IMR-90 (cell line): ENCODE data around the gene BNIP2. TPM values are rescaled to one million over a fixed set of nuclear protein-coding genes. Genes with fewer than 3 reads are reported as not detected.
A peak's percentile ranks its signal among the peaks of the same experiment; 100 is the strongest.

Experiments used
- ATAC-seq: fragments of 200-7000 bp; cut with Tn5 transposase; 2 replicates; pipeline ENCODE4 v1.9.1; 2020; ENCODE audit warnings: low read depth, mild to moderate bottlenecking, moderate library complexity
- BruUV-seq: library from RNA; stranded (reverse); fragments of 400-500 nt; replicated peaks from 2 replicates; lab custom pipeline; 2021; lab: Mats Ljungman, UMichigan
- CTCF ChIA-PET: fragments of 300-600 bp; formaldehyde crosslinking; extraction: SDS; loops from one replicate; lab custom pipeline; 2021; ENCODE audit warnings: antibody characterized with exemption; lab: Yijun Ruan, JAX
- POLR2A ChIA-PET: fragments of 300-600 bp; sonication (Branson Sonifier 250); formaldehyde crosslinking; loops from one replicate; lab custom pipeline; 2022; ENCODE audit warnings: antibody characterized with exemption; ENCODE audit not compliant: unreplicated experiment; lab: Charles Lee
- DNase-seq: peaks from one replicate; pipeline ENCODE4 v3.0.0; 2013
- H2AFZ ChIP-seq: replicated peaks from 2 replicates; pipeline ENCODE3; 2013; ENCODE audit warnings: low read length, mild to moderate bottlenecking; ENCODE audit not compliant: poor library complexity
- H2AK5ac ChIP-seq: 2 replicates; pipeline ENCODE4 v1.6.1; 2013; ENCODE audit warnings: low read depth, low read length, inconsistent platforms
- H2AK9ac ChIP-seq: replicated peaks from 2 replicates; pipeline ENCODE3; 2013; ENCODE audit warnings: mild to moderate bottlenecking, low read depth, low read length, moderate library complexity; ENCODE audit not compliant: poor library complexity
- H2BK120ac ChIP-seq: 2 replicates; pipeline ENCODE4 v1.6.1; 2013; ENCODE audit warnings: low read depth, low read length, inconsistent platforms
- H2BK15ac ChIP-seq: 3 replicates; pipeline ENCODE4 v1.6.1; 2013; ENCODE audit warnings: low read depth, low read length, inconsistent platforms
- H2BK20ac ChIP-seq: 2 replicates; pipeline ENCODE4 v1.6.1; 2013; ENCODE audit warnings: low read depth, mild to moderate bottlenecking, inconsistent platforms, low read length, moderate library complexity
- H2BK5ac ChIP-seq: 2 replicates; pipeline ENCODE4 v1.6.1; 2013; ENCODE audit warnings: mild to moderate bottlenecking, low read depth, low read length, inconsistent platforms; ENCODE audit not compliant: poor library complexity, severe bottlenecking
- H3K14ac ChIP-seq: replicated peaks from 2 replicates; pipeline ENCODE4 v1.6.1; 2013; ENCODE audit warnings: low read depth, low read length, inconsistent platforms
- H3K18ac ChIP-seq: 2 replicates; pipeline ENCODE4 v1.6.1; 2013; ENCODE audit warnings: low read depth, low read length, control low read depth
- H3K23ac ChIP-seq: 2 replicates; pipeline ENCODE4 v1.6.1; 2013; ENCODE audit warnings: low read depth, low read length, inconsistent platforms
- H3K27ac ChIP-seq: 2 replicates; pipeline ENCODE4 v1.5.1; 2013; ENCODE audit warnings: mild to moderate bottlenecking, control low read depth, low read length; ENCODE audit not compliant: insufficient read depth
- H3K27me3 ChIP-seq: 2 replicates; pipeline ENCODE4 v1.6.1; 2013; ENCODE audit warnings: low read length; ENCODE audit not compliant: control insufficient read depth, insufficient read depth
- H3K36me3 ChIP-seq: 2 replicates; pipeline ENCODE4 v1.6.1; 2013; ENCODE audit warnings: low read length, mixed read lengths; ENCODE audit not compliant: control insufficient read depth, insufficient read depth
- H3K4ac ChIP-seq: 2 replicates; pipeline ENCODE4 v1.6.1; 2013; ENCODE audit warnings: low read depth, low read length, inconsistent platforms
- H3K4me1 ChIP-seq: 2 replicates; pipeline ENCODE4 v1.6.1; 2013; ENCODE audit warnings: low read length, mixed read lengths; ENCODE audit not compliant: control insufficient read depth, insufficient read depth
- H3K4me2 ChIP-seq: 2 replicates; pipeline ENCODE4 v1.6.1; 2013; ENCODE audit warnings: low read depth, mild to moderate bottlenecking, control low read depth, low read length, moderate library complexity
- H3K4me3 ChIP-seq: 2 replicates; pipeline ENCODE4 v1.5.1; 2013; ENCODE audit warnings: low read depth, mild to moderate bottlenecking, control low read depth, low read length, moderate library complexity; ENCODE audit not compliant: insufficient read depth
- H3K56ac ChIP-seq: 2 replicates; pipeline ENCODE4 v1.6.1; 2013; ENCODE audit warnings: low read length, inconsistent platforms; ENCODE audit not compliant: insufficient read depth; ENCODE audit errors: extremely low read depth
- H3K79me1 ChIP-seq, 2 experiments: 2 replicates each; pipeline ENCODE4 v1.6.1; 2013; ENCODE audit warnings: low read length in 2 of 2, inconsistent platforms in 1 of 2, low read depth in 1 of 2
- H3K9ac ChIP-seq: 2 replicates; pipeline ENCODE4 v1.6.1; 2013; ENCODE audit warnings: low read depth, low read length, control low read depth
- H3K9me1 ChIP-seq: 2 replicates; pipeline ENCODE4 v1.6.1; 2013; ENCODE audit warnings: low read length, inconsistent platforms; ENCODE audit not compliant: insufficient read depth
- H3K9me3 ChIP-seq: 2 replicates; pipeline ENCODE4 v1.6.1; 2013; ENCODE audit warnings: low read length; ENCODE audit not compliant: control insufficient read depth, insufficient read depth
- H4K20me1 ChIP-seq: 2 replicates; pipeline ENCODE4 v1.6.1; 2013; ENCODE audit warnings: low read length, inconsistent platforms; ENCODE audit not compliant: insufficient read depth
- H4K5ac ChIP-seq: 2 replicates; pipeline ENCODE4 v1.6.1; 2013; ENCODE audit warnings: mild to moderate bottlenecking, low read depth, low read length, control low read depth
- H4K8ac ChIP-seq, 2 experiments: 2 replicates each; pipeline ENCODE4 v1.6.1; 2013; ENCODE audit warnings: low read depth in 2 of 2, low read length in 2 of 2, control low read depth in 1 of 2, inconsistent platforms in 1 of 2
- H4K91ac ChIP-seq: 2 replicates; pipeline ENCODE4 v1.6.1; 2013; ENCODE audit warnings: low read depth, low read length, inconsistent platforms; ENCODE audit not compliant: insufficient read depth
- BHLHE40 ChIP-seq: fragments of 150-350 bp; IDR thresholded peaks from 2 replicates; pipeline ENCODE4 v1.6.1; 2016; ENCODE audit warnings: mild to moderate bottlenecking, low read depth, low read length
- MXI1 ChIP-seq: IDR thresholded peaks from 2 replicates; pipeline ENCODE4 v1.6.1; 2012; ENCODE audit warnings: low read depth, mild to moderate bottlenecking, low read length, moderate library complexity, borderline replicate concordance
- POLR2A ChIP-seq: IDR thresholded peaks from 2 replicates; pipeline ENCODE4 v1.6.1; 2012; ENCODE audit warnings: mild to moderate bottlenecking, low read depth, low read length
- RFX5 ChIP-seq: IDR thresholded peaks from 2 replicates; pipeline ENCODE4 v1.8.0; 2012; ENCODE audit warnings: low read depth, mild to moderate bottlenecking, low read length, moderate library complexity
- SMC3 ChIP-seq: fragments of 150-350 bp; IDR thresholded peaks from 2 replicates; pipeline ENCODE4 v1.6.1; 2016; ENCODE audit warnings: low read depth, mild to moderate bottlenecking, antibody characterized with exemption, low read length, moderate library complexity
- WGBS, 2 experiments: methylation state at CpG; one replicate each; pipeline versions ENCODE4 v1.1.5 to v1.1.7; 2013; ENCODE audit warnings: missing lambda C conversion rate in 2 of 2; ENCODE audit not compliant: insufficient read length in 1 of 2; ENCODE audit errors: extremely low coverage in 2 of 2; 5-methylcytosine and 5-hydroxymethylcytosine counted together
- dilution Hi-C: fragments of 300-500 bp; cut with HindIII; formaldehyde crosslinking; loops from one replicate; pipeline ENCODE4 v1.14.3; 2018; ENCODE audit warnings: low sequenced_read_pairs; ENCODE audit not compliant: unreplicated experiment
- in situ Hi-C: fragments of 300-500 bp; cut with MboI; formaldehyde crosslinking; loops from 3 replicates; pipeline ENCODE4 v1.14.3; 2019; ENCODE audit warnings: low sequenced_read_pairs, inconsistent platforms, mixed read lengths
- intact Hi-C: fragments of 100-400 bp; cut with micrococcal nuclease; formaldehyde crosslinking; loops from 2 replicates; pipeline ENCODE4 v1.10.0; 2022
- polyA plus RNA-seq, 3 experiments: library from polyadenylated mRNA; depleted of rRNA; stranded (reverse); fragments of >200 nt; gene quantifications; 2 replicates each; pipeline ENCODE4 v1.2.3, GENCODE V29; 2012; ENCODE audit warnings: low replicate concordance in 1 of 3
- total RNA-seq: library from RNA; depleted of rRNA; stranded (reverse); fragments of >200 nt; gene quantifications from 2 replicates; pipeline ENCODE4 v1.2.3, GENCODE V29; 2012
- TF ChIP-seq, protein P1 (sequence below): fragments of 150-350 bp; IDR thresholded peaks from 2 replicates; pipeline ENCODE4 v1.6.1; 2016; ENCODE audit warnings: low read depth, mild to moderate bottlenecking, low read length, moderate library complexity, borderline replicate concordance

The BNIP2 gene
- total and polyA plus RNA-seq, 2 of the 4 experiments (the other 2 are of a cell fraction) = 36.9 to 47.3 TPM

- ATAC-seq (peak; percentile 21), DNase-seq (no peak)
- no peak overlapping the region for H3K14ac ChIP-seq
- in situ Hi-C loops (no loop called here), dilution Hi-C loops (no loop called here), intact Hi-C loops (no loop called here)
- H3K4ac ChIP-seq = no peak overlapping the region
- no peak overlapping the region for H3K4me2 ChIP-seq
- no peak overlapping the region for H2AK9ac ChIP-seq
- H3K27me3 ChIP-seq = no peaks in the 10 kb centered on the region; the same call in 1 of the 2 replicates
- H4K8ac ChIP-seq = no peak overlapping the region
- H3K56ac ChIP-seq = no peak overlapping the region
- H3K9me3 ChIP-seq = no peaks in the 10 kb centered on the region
- H2BK15ac ChIP-seq = no peak overlapping the region
- TF ChIP-seq RFX5 (no peak), SMC3 (no peak), POLR2A (no peak), BHLHE40 (no peak), MXI1 (no peak)
- TF ChIP-seq, protein P1, sequence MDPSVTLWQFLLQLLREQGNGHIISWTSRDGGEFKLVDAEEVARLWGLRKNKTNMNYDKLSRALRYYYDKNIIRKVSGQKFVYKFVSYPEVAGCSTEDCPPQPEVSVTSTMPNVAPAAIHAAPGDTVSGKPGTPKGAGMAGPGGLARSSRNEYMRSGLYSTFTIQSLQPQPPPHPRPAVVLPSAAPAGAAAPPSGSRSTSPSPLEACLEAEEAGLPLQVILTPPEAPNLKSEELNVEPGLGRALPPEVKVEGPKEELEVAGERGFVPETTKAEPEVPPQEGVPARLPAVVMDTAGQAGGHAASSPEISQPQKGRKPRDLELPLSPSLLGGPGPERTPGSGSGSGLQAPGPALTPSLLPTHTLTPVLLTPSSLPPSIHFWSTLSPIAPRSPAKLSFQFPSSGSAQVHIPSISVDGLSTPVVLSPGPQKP = no peak
- H3K9me1 ChIP-seq = no peaks in the 10 kb centered on the region
- CTCF ChIA-PET = no interaction called here
- no peaks in the 10 kb centered on the region for H3K79me1 ChIP-seq
- H3K18ac ChIP-seq = no peak overlapping the region
- no peak overlapping the region for H2BK120ac ChIP-seq
- POLR2A ChIA-PET = no interaction called here
- H2AK5ac ChIP-seq = no peak overlapping the region
- no peak overlapping the region for H2BK20ac ChIP-seq
- no peak overlapping the region for H2AFZ ChIP-seq
- no peak overlapping the region for H3K27ac ChIP-seq
- no peak overlapping the region for H3K4me3 ChIP-seq
- H4K20me1 ChIP-seq = no peaks in the 10 kb centered on the region
- no peak overlapping the region for H4K5ac ChIP-seq
- no peak overlapping the region for H4K91ac ChIP-seq
- no peaks in the 10 kb centered on the region for H3K36me3 ChIP-seq
- no peak overlapping the region for H2BK5ac ChIP-seq
- H3K23ac ChIP-seq = no peak overlapping the region
- H3K4me1 ChIP-seq = no peaks in the 10 kb centered on the region
- no peak overlapping the region for H3K9ac ChIP-seq
- no TSS peak for BruUV-seq
- no CpG with 5 or more reads among the region's 6 CpGs for WGBS, 2 experiments
Observed at GRCh38 chr15:59703979-59704796, 15.1 kb upstream of the BNIP2 start.
